GM12878 (cell line): ENCODE measurements around the gene LARGE1.

Source experiments
- EGR1 ChIP-seq, 2 experiments: IDR thresholded peaks; 1 replicate in 1 of 2; 2 replicates in 1 of 2; pipeline ENCODE4 v1.6.1; 2011 to 2012; ENCODE audit warnings: low read depth in 2 of 2, low read length in 2 of 2, borderline replicate concordance in 1 of 2, mild to moderate bottlenecking in 1 of 2, moderate library complexity in 1 of 2
- EZH2 ChIP-seq: IDR thresholded peaks from 2 replicates; pipeline ENCODE4 v1.6.1; 2012; ENCODE audit warnings: low read depth, mild to moderate bottlenecking, control low read depth, inconsistent platforms, low read length, borderline replicate concordance; ENCODE audit not compliant: control insufficient read depth
- IRF3 ChIP-seq: fragments of 450-650 bp; IDR thresholded peaks from 2 replicates; pipeline ENCODE4 v1.6.1; 2014; ENCODE audit warnings: mild to moderate bottlenecking
- SREBF2 ChIP-seq: IDR thresholded peaks from 2 replicates; pipeline ENCODE4 v1.6.1; 2012; ENCODE audit warnings: mild to moderate bottlenecking, low read length
- SRF ChIP-seq, 2 experiments: IDR thresholded peaks; 2 replicates each; pipeline ENCODE4 v1.6.1; 2011; ENCODE audit warnings: low read depth in 2 of 2, low read length in 2 of 2, mild to moderate bottlenecking in 1 of 2, moderate library complexity in 1 of 2
- STAT3 ChIP-seq: IDR thresholded peaks from 2 replicates; pipeline ENCODE4 v1.6.1; 2011; ENCODE audit warnings: low read depth, low read length, improper control_type of control experiment
- TAF1 ChIP-seq: IDR thresholded peaks from 2 replicates; pipeline ENCODE4 v1.6.1; 2011; ENCODE audit warnings: mild to moderate bottlenecking, low read depth, low read length, borderline replicate concordance
- TBL1XR1 ChIP-seq: IDR thresholded peaks from 2 replicates; pipeline ENCODE4 v1.6.1; 2012; ENCODE audit warnings: low read depth, low read length, improper control_type of control experiment
- TF ChIP-seq, protein P1 (sequence below): IDR thresholded peaks from 2 replicates; pipeline ENCODE4 v1.6.1; 2012; ENCODE audit warnings: low read depth, low read length, improper control_type of control experiment
- TF ChIP-seq, protein P2 (sequence below), 3 experiments: IDR thresholded peaks in 2 of 3; conservative IDR thresholded peaks in 1 of 3; 2 replicates each; pipeline ENCODE4 v1.5.1; 2011; ENCODE audit warnings: low read depth in 3 of 3, low read length in 3 of 3, mild to moderate bottlenecking in 3 of 3, control low read depth in 2 of 3, moderate library complexity in 2 of 3, inconsistent platforms in 1 of 3, mixed read lengths in 1 of 3; ENCODE audit not compliant: control insufficient read depth in 2 of 3, insufficient read depth in 1 of 3; ENCODE audit errors: extremely low read depth in 1 of 3

DNA sequence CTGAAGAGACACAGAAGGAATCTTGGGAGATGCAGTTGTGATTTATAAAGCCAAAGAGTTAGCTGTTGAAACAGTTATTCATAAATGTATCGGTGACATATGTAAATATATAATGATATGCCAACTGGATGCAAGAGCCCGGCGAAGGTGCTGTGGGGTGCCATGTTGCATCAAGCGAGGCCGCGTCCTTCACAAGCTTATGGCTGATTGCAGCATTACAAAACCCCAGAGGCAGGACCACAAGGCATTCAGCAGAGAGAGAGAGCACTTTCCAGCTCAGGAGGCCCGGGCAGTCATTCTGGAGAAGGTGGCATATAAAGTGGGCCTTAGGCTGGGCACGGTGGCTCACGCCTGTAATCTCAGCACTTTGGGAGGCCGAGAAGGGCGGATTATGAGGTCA, 65.6 kb downstream of the LARGE1 start:
- TF ChIP-seq SREBF2, result no peak
- TF ChIP-seq, protein P1, sequence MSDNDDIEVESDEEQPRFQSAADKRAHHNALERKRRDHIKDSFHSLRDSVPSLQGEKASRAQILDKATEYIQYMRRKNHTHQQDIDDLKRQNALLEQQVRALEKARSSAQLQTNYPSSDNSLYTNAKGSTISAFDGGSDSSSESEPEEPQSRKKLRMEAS, result no peak
- no peak for TF ChIP-seq TAF1
- TF ChIP-seq, protein P2, sequence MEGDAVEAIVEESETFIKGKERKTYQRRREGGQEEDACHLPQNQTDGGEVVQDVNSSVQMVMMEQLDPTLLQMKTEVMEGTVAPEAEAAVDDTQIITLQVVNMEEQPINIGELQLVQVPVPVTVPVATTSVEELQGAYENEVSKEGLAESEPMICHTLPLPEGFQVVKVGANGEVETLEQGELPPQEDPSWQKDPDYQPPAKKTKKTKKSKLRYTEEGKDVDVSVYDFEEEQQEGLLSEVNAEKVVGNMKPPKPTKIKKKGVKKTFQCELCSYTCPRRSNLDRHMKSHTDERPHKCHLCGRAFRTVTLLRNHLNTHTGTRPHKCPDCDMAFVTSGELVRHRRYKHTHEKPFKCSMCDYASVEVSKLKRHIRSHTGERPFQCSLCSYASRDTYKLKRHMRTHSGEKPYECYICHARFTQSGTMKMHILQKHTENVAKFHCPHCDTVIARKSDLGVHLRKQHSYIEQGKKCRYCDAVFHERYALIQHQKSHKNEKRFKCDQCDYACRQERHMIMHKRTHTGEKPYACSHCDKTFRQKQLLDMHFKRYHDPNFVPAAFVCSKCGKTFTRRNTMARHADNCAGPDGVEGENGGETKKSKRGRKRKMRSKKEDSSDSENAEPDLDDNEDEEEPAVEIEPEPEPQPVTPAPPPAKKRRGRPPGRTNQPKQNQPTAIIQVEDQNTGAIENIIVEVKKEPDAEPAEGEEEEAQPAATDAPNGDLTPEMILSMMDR (IDR thresholded peaks at IDR 0.05 in 2 of 3, conservative IDR thresholded peaks at IDR 0.05 in 1 of 3; ENCODE audit: control insufficient read depth in 2 of 3, extremely low read depth in 1 of 3, insufficient read depth in 1 of 3, low read depth in 3 of 3, low read length in 3 of 3), result no peak
- no peak for TF ChIP-seq IRF3
- no peak for TF ChIP-seq EGR1 (IDR thresholded peaks at IDR 0.05; ENCODE audit: borderline replicate concordance in 1 of 2, low read depth in 2 of 2, low read length in 2 of 2)
- TF ChIP-seq EZH2, result no peak
- no peak for TF ChIP-seq SRF (IDR thresholded peaks at IDR 0.05; ENCODE audit: low read depth in 2 of 2, low read length in 2 of 2)
- TF ChIP-seq STAT3, result no peak
- no peak for TF ChIP-seq TBL1XR1
